Measurements from ENCODE around the gene FMN2. TPM values are rescaled to one million over a fixed set of nuclear protein-coding genes. Genes with fewer than 3 reads are reported as not detected.

The FMN2 gene
- total RNA-seq = 9.4 and 12.8 TPM in 2 replicates

GRCh38 chr1:240091614-240092300 is at the start of gene FMN2:
Gene FMN2, plus strand, starts transcription at chr1:240091883. Its CDS starts 227 bp downstream, at chr1:240092110.

Small RNA genes within 50 kb of the gene (small RNA-seq; reads per million reads assigned to genes)
- gene RF00019 = not detected

All from hair follicle dermal papilla cell (primary cell).